Prostate gland (tissue), 2 donors: ENCODE results near the gene AGGF1. TPM values are rescaled to one million over a fixed set of nuclear protein-coding genes. Genes with fewer than 3 reads are reported as not detected.

Experiments used
- DNase-seq: peaks from one replicate; pipeline ENCODE4 v3.0.0-alpha.2; 2019; ENCODE audit warnings: low spot score
- H3K27ac ChIP-seq, 2 donors: fragments of 200-600 bp; sonication (generic); 2 replicates each; pipeline ENCODE4 v1.5.1; 2017 to 2019
- H3K27me3 ChIP-seq: fragments of 200-600 bp; sonication (generic); replicated peaks from 2 replicates; pipeline ENCODE4 v1.5.1; 2019; ENCODE audit not compliant: insufficient read depth
- H3K36me3 ChIP-seq, 2 donors: fragments of 200-600 bp; sonication (generic); 1 replicate in 1 of 2; 2 replicates in 1 of 2; pipeline versions ENCODE4 v1.5.1 to v1.8.1; 2017 to 2019
- H3K4me1 ChIP-seq: fragments of 200-600 bp; sonication (generic); replicated peaks from 2 replicates; pipeline ENCODE4 v1.5.1; 2019
- H3K4me3 ChIP-seq, 2 donors: fragments of 200-600 bp; sonication (generic); 2 replicates each; pipeline ENCODE4 v1.5.1; 2017 to 2019
- H3K9me3 ChIP-seq: fragments of 200-600 bp; sonication (generic); 2 replicates; pipeline ENCODE4 v1.5.1; 2017
- POLR2A ChIP-seq: fragments of 450-650 bp; IDR thresholded peaks from one replicate; pipeline ENCODE4 v1.6.1; 2016; ENCODE audit warnings: antibody characterized with exemption, mild to moderate bottlenecking
- POLR2AphosphoS5 ChIP-seq: sonication (generic); formaldehyde crosslinking; IDR thresholded peaks from one replicate; pipeline ENCODE4 v1.6.1; 2017; ENCODE audit warnings: antibody characterized with exemption
- WGBS: methylation state at CpG from one replicate; pipeline ENCODE4 v1.1.5; 2018; 5-methylcytosine and 5-hydroxymethylcytosine counted together
- intact Hi-C: fragments of 100-400 bp; cut with DNase I; formaldehyde crosslinking; loops from one replicate; pipeline ENCODE4 v1.14.2; 2022
- total RNA-seq, 2 donors: library from RNA; depleted of rRNA; stranded (reverse); fragments of >200 nt; gene quantifications; one replicate each; pipeline ENCODE4 v1.1.0, GENCODE V29; 2016
- TF ChIP-seq, protein P1 (sequence below), 4 experiments: fragments of 200-600 bp in 2 of 4; fragments of 450-650 bp in 2 of 4; sonication (generic) in 2 of 4; IDR thresholded peaks; 1 replicate in 3 of 4; 2 replicates in 1 of 4; pipeline ENCODE4 v1.5.1; 2016 to 2019; ENCODE audit warnings: antibody characterized with exemption in 4 of 4, mild to moderate bottlenecking in 2 of 4, moderate library complexity in 2 of 4

The AGGF1 gene
- total RNA-seq, 2 donors from 2014 or later = 28.5 to 29.6 TPM

DNA sequence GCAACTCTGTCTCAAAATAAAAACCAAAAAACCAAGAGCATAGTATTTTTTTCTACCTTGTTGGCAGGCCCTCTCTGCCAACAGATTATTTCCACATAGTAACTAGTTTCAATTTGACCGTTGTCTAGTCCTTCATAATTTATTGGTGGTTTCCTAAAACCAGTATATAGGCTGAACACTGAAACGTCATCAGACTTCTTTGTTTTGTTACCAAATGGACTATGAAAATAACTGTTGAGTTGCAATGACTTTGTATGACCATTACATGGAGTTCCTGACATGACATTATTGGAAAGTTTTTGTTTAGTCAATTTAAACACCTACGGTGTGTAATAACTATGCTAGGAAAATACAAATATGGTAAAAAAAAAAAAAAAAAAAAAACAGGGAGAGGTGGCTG is 1.7 kb downstream of the AGGF1 start:
- H3K4me3 ChIP-seq = no peak overlapping the region
- no peaks in the 10 kb centered on the region for H3K36me3 ChIP-seq
- no peaks in the 10 kb centered on the region for H3K4me1 ChIP-seq
- H3K27ac ChIP-seq = no peak overlapping the region
- WGBS = 87% methylated on average over 3 of the region's 3 CpGs
- no peaks in the 10 kb centered on the region for H3K9me3 ChIP-seq
- no peak for DNase-seq
- no peaks in the 10 kb centered on the region for H3K27me3 ChIP-seq
- TF ChIP-seq, protein P1, sequence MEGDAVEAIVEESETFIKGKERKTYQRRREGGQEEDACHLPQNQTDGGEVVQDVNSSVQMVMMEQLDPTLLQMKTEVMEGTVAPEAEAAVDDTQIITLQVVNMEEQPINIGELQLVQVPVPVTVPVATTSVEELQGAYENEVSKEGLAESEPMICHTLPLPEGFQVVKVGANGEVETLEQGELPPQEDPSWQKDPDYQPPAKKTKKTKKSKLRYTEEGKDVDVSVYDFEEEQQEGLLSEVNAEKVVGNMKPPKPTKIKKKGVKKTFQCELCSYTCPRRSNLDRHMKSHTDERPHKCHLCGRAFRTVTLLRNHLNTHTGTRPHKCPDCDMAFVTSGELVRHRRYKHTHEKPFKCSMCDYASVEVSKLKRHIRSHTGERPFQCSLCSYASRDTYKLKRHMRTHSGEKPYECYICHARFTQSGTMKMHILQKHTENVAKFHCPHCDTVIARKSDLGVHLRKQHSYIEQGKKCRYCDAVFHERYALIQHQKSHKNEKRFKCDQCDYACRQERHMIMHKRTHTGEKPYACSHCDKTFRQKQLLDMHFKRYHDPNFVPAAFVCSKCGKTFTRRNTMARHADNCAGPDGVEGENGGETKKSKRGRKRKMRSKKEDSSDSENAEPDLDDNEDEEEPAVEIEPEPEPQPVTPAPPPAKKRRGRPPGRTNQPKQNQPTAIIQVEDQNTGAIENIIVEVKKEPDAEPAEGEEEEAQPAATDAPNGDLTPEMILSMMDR (IDR thresholded peaks at IDR 0.05) = no peak
- TF ChIP-seq POLR2AphosphoS5 = no peak
- TF ChIP-seq POLR2A = no peak
- intact Hi-C loops = loop anchor here (2.0 kb wide), 1 partner anchor 461 kb away; the partner anchor contains the start of gene WDR41

DNA sequence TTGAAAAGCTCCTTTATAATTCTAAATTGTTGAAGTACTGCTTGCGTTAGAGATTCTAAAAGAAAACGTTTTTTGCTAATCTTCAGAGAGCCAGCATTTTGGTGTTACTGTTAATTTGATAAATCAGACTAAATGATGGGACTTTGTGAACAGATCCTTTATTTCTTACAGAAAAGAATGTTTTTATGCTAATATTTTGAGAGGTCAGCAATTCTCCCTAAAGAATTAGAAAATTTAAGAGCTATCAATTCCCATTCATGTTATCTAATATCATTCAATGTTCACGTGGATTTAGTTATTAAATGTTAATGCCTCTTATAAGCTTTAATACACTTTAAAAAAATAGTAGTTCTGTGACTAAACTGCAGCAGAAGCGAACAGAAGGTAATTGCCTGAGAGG is 2.4 kb downstream of the AGGF1 start:
- intact Hi-C loops = no loop called here
- H3K9me3 ChIP-seq = no peaks in the 10 kb centered on the region
- H3K27me3 ChIP-seq = no peaks in the 10 kb centered on the region
- no peaks in the 10 kb centered on the region for H3K36me3 ChIP-seq
- H3K4me1 ChIP-seq = no peaks in the 10 kb centered on the region
- H3K27ac ChIP-seq = no peak overlapping the region
- 81% methylated on average over 4 of the region's 4 CpGs for WGBS
- DNase-seq = no peak
- TF ChIP-seq POLR2A (no peak), POLR2AphosphoS5 (no peak)
- TF ChIP-seq, protein P1 (IDR thresholded peaks at IDR 0.05) = no peak
- no peak overlapping the region for H3K4me3 ChIP-seq

DNA sequence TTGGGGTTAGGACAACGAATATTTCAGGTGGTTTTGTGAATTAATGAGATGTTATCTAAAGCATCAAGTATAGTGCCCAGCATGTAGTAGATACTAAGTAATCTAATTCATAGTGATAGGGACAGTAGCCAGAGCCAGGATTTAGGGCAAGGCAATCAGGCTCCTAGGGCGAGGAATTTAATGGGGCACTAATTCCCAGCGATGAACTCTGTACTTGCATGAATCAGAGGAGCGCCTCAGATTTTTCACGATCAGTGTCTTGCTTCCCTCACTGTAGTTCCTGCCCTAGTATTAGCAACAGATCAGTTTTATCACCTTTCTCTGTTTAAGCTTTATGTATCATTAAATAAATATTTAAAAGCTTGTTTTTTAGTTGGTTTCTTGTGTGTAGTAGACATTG is 3.1 kb downstream of the AGGF1 start:
- Histone ChIP-seq H3K27me3 (no peaks in the 10 kb centered on the region), H3K27ac (no peak overlapping the region), H3K4me1 (no peaks in the 10 kb centered on the region), H3K36me3 (no peaks in the 10 kb centered on the region), H3K4me3 (no peak overlapping the region), H3K9me3 (no peaks in the 10 kb centered on the region)
- 85% methylated on average over 5 of the region's 5 CpGs for WGBS
- no peak for DNase-seq
- intact Hi-C loops = no loop called here
- TF ChIP-seq POLR2AphosphoS5 (no peak), POLR2A (no peak)
- TF ChIP-seq, protein P1 (IDR thresholded peaks at IDR 0.05) = no peak

DNA sequence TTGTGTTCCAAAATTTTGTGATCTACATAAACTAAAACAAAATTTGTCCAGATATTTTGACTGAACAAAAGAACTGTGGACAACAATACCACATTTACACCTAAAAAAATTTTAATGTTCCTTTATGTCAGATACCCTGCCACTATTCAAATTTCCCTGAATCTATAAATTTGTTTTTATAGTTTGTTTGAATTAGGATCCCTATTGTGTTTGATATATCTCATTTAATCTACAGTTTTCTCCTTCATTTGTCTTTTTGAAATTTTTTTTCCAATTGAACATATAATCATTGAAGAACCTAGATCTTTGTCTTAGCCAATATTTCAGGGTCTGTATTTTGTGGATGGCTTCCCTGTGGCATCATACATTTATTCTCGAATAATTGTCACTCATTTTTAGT is 5.7 kb downstream of the AGGF1 start:
- H3K27ac ChIP-seq = no peak overlapping the region
- H3K4me3 ChIP-seq = no peak overlapping the region
- no peaks in the 10 kb centered on the region for H3K4me1 ChIP-seq
- H3K9me3 ChIP-seq = no peaks in the 10 kb centered on the region
- intact Hi-C loops = no loop called here
- no peak for TF ChIP-seq POLR2AphosphoS5
- TF ChIP-seq, protein P1 (IDR thresholded peaks at IDR 0.05) = no peak
- no peak for TF ChIP-seq POLR2A
- WGBS = 96% methylated on average over 1 of the region's 1 CpG
- H3K36me3 ChIP-seq = no peaks in the 10 kb centered on the region
- H3K27me3 ChIP-seq = no peaks in the 10 kb centered on the region
- no peak for DNase-seq

DNA sequence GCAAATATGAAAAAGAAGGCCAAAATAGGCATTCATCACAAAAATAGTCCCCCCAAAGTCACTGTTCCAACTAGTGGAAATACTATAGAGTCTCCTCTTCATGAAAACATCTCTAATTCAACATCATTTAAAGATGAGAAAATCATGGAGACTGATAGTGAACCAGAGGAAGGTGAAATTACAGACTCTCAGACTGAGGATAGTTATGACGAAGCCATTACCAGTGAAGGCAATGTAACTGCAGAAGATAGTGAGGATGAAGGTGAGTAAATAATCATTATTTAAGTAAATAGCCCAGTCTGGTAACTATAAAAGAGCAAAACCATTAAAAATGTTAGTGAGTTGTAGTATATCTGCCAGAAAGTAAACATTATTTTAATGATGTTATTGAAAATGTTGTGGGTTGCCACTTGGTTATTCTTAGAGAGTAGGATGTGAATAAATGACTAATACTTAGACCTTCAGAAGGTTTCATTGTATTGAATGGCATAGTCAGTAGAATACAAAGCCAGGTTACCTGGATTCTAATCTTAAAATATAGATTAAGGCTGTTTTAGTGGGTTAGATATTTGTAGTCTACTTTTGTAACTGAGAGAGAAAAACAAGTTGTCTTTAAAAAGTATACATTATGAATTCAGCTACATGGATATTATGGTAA is 16.3 kb downstream of the AGGF1 start:
- no peaks in the 10 kb centered on the region for H3K4me1 ChIP-seq
- H3K27me3 ChIP-seq = no peaks in the 10 kb centered on the region
- H3K36me3 ChIP-seq = no peaks in the 10 kb centered on the region
- intact Hi-C loops = no loop called here
- no peaks in the 10 kb centered on the region for H3K9me3 ChIP-seq
- TF ChIP-seq, protein P1 (IDR thresholded peaks at IDR 0.05) = no peak
- TF ChIP-seq POLR2A (no peak), POLR2AphosphoS5 (no peak)
- 92% methylated on average over 1 of the region's 1 CpG for WGBS
- no peak overlapping the region for H3K27ac ChIP-seq
- H3K4me3 ChIP-seq = no peak overlapping the region
- no peak for DNase-seq
